CD4-positive, alpha-beta T cell treated with Interleukin-17A for 1 hour (primary cell): ENCODE results near the gene UBE2L5.

Source experiments
- DNase-seq: peaks from one replicate; pipeline ENCODE4 v3.0.0-alpha.2; 2020

UBE2L5 gene

GRCh38 chr13:30406779-30407416 is 15.4 kb upstream of the UBE2L5 start:
- DNase-seq, result no peak

- peak; percentile 94 for DNase-seq
These were observed 13.8 kb upstream of the UBE2L5 start for GRCh38 chr13:30408319-30409101.

GRCh38 chr13:30409886-30410704 is 12.2 kb upstream of the UBE2L5 start:
- no peak for DNase-seq

- no peak for DNase-seq
These were observed 11.6 kb upstream of the UBE2L5 start for GRCh38 chr13:30410705-30411125.

GRCh38 chr13:30412346-30412745 is 9.9 kb upstream of the UBE2L5 start:
- DNase-seq, result no peak

GRCh38 chr13:30413842-30414241 is 8.5 kb upstream of the UBE2L5 start:
- DNase-seq, result no peak

GRCh38 chr13:30415430-30416030 is 6.8 kb upstream of the UBE2L5 start:
- no peak for DNase-seq

- no peak for DNase-seq
These were observed 5.8 kb upstream of the UBE2L5 start for GRCh38 chr13:30416471-30416870.

GRCh38 chr13:30418075-30418716 is 4.1 kb upstream of the UBE2L5 start:
- no peak for DNase-seq

GRCh38 chr13:30418717-30419459 is 3.4 kb upstream of the UBE2L5 start:
- DNase-seq, result no peak

- peak; percentile 44 for DNase-seq
These were observed 920 bp upstream of the UBE2L5 start for GRCh38 chr13:30421093-30422053.

GRCh38 chr13:30423891-30424290 is 1.6 kb downstream of the UBE2L5 start:
- DNase-seq, result no peak

GRCh38 chr13:30429235-30429634 is 6.9 kb downstream of the UBE2L5 start:
- no peak for DNase-seq

- no peak for DNase-seq
These were observed 7.7 kb downstream of the UBE2L5 start for GRCh38 chr13:30429721-30430694.

- no peak for DNase-seq
These were observed 9.1 kb downstream of the UBE2L5 start for GRCh38 chr13:30431269-30431940.

GRCh38 chr13:30435911-30436451 is 13.7 kb downstream of the UBE2L5 start:
- DNase-seq, result no peak

GRCh38 chr13:30437177-30437576 is 14.9 kb downstream of the UBE2L5 start:
- DNase-seq, result no peak

GRCh38 chr13:30438286-30438685 is 16.0 kb downstream of the UBE2L5 start:
- DNase-seq, result no peak
